ENCODE results near the gene FAM174C. TPM values are rescaled to one million over a fixed set of nuclear protein-coding genes. Genes with fewer than 3 reads are reported as not detected.
"Not testable (repeated sequence)": the region's sequence is repeated elsewhere in the genome, so short reads cannot be mapped to it uniquely, and the experiment has no call there.

The FAM174C gene
- total RNA-seq, 1 donor from 2014 or later = 123 TPM

DNA sequence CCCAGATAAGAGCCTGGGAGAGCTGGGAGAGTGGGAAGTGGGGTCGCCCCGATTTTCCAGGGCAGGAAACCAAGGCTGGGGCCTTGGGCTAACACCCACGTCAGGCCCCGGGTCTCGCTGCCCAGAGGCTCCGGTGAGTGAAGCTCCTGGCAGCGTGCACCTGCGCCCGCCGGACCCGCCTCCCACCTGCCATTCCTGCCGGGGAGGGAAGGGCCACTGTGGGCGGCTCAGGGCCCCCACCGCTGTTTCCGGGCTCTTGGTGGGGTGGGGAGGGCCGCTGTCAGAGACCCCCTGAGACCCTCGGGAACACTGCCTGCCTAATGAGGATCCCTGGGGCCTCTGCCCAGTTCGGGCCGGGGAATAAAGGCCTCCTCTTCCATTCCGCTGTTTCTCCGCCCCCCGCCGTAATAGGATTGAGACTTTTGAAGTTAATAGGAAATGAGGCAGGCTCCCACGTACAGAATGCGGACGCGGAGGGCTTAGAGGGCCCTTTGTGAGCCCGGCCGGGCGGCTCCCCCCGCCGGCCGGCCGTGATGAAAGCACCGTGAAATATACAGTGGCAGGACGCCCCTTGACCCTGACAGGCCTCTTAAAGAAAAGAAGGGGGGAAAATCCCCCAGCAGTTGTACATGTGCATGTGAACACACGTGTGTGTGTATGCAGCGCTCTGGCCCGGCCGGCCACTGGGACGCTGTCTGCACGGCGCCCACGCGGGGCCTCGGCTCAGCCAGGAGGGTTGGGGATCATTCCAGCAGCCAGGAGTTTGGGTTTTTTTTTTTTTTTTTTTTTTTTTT, 43.5 kb downstream of the FAM174C start:
- no peak for DNase-seq (ENCODE audit: low read depth)
- TF ChIP-seq, protein P1, sequence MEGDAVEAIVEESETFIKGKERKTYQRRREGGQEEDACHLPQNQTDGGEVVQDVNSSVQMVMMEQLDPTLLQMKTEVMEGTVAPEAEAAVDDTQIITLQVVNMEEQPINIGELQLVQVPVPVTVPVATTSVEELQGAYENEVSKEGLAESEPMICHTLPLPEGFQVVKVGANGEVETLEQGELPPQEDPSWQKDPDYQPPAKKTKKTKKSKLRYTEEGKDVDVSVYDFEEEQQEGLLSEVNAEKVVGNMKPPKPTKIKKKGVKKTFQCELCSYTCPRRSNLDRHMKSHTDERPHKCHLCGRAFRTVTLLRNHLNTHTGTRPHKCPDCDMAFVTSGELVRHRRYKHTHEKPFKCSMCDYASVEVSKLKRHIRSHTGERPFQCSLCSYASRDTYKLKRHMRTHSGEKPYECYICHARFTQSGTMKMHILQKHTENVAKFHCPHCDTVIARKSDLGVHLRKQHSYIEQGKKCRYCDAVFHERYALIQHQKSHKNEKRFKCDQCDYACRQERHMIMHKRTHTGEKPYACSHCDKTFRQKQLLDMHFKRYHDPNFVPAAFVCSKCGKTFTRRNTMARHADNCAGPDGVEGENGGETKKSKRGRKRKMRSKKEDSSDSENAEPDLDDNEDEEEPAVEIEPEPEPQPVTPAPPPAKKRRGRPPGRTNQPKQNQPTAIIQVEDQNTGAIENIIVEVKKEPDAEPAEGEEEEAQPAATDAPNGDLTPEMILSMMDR (conservative IDR thresholded peaks at IDR 0.05; ENCODE audit: low read depth, low read length) = no peak
- H3K4me3 ChIP-seq (ENCODE audit: low read depth, low read length) = no peak overlapping the region

- DNase-seq (ENCODE audit: low read depth); H3K4me3 ChIP-seq (ENCODE audit: low read depth, low read length): not testable (repeated sequence)
Observed at GRCh38 chr19:1320282-1320650, 44.9 kb downstream of the FAM174C start.

- DNase-seq (ENCODE audit: low read depth) = no peak
- H3K4me3 ChIP-seq (ENCODE audit: low read depth, low read length) = no peak overlapping the region
- TF ChIP-seq, protein P1 (conservative IDR thresholded peaks at IDR 0.05; ENCODE audit: low read depth, low read length) = no peak
Observed at GRCh38 chr19:1321539-1321938, 46.2 kb downstream of the FAM174C start.

DNA sequence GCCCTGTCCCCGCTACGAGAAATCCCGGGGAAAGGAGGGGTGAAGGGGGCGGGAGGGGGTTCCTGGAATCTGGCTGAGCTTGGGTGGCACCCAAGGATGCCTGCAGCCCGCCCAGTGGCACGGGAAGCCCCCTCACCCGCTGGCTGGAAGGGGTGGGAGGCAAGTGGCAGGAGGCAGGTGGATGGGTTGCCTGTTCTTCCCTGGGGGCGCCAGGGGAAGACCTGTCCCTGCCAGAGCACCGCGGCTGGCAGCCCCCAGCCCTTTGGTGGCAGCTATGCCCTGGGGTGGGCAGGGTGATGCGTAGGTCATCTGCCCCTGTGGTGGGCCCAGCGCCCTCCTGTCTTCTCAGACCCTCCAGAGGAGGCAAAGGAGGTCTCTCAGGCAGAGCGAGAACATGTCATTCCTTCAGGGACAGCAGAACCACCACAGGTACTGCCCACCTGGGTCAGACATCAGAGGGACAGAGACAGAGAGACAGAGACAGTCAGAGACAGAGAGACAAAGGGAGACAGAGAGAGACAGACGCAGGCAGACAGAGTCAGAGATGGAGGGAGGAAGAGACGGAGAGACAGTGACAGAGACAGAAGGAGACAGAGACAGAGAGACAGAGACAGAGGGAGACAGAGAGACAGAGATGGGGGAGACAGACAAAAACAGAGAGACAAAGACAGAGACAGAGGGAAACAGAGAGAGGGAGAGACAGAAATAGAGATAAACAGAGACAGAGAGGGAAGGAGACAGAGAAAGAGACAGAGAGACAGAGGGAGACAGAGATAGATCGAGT, 47.1 kb downstream of the FAM174C start:
- DNase-seq (ENCODE audit: low read depth) = no peak
- no peak overlapping the region for H3K4me3 ChIP-seq (ENCODE audit: low read depth, low read length)
- TF ChIP-seq, protein P1 (conservative IDR thresholded peaks at IDR 0.05; ENCODE audit: low read depth, low read length) = no peak

GRCh38 chr19:1324249-1324805, 49.0 kb downstream of the FAM174C start:
- TF ChIP-seq, protein P1 (conservative IDR thresholded peaks at IDR 0.05; ENCODE audit: low read depth, low read length) = no peak
- H3K4me3 ChIP-seq (ENCODE audit: low read depth, low read length) = no peak overlapping the region
- DNase-seq (ENCODE audit: low read depth) = no peak

- peak overlapping the region; percentile 43 for H3K4me3 ChIP-seq (ENCODE audit: low read depth, low read length)
- TF ChIP-seq, protein P1 (conservative IDR thresholded peaks at IDR 0.05; ENCODE audit: low read depth, low read length) = no peak
- DNase-seq (ENCODE audit: low read depth) = no peak
Observed at GRCh38 chr19:1324806-1325567, 49.7 kb downstream of the FAM174C start.

Data from epithelial cell of proximal tubule (primary cell).